Prostate gland (tissue), 2 donors: ENCODE data around the gene CACNA1D. TPM values are rescaled to one million over a fixed set of nuclear protein-coding genes. Genes with fewer than 3 reads are reported as not detected.

ENCODE experiments used
- DNase-seq: peaks from one replicate; pipeline ENCODE4 v3.0.0-alpha.2; 2019; ENCODE audit warnings: low spot score
- H3K27ac ChIP-seq, 2 donors: fragments of 200-600 bp; sonication (generic); 2 replicates each; pipeline ENCODE4 v1.5.1; 2017 to 2019
- H3K27me3 ChIP-seq: fragments of 200-600 bp; sonication (generic); replicated peaks from 2 replicates; pipeline ENCODE4 v1.5.1; 2019; ENCODE audit not compliant: insufficient read depth
- H3K36me3 ChIP-seq, 2 donors: fragments of 200-600 bp; sonication (generic); 1 replicate in 1 of 2; 2 replicates in 1 of 2; pipeline versions ENCODE4 v1.5.1 to v1.8.1; 2017 to 2019
- H3K4me1 ChIP-seq: fragments of 200-600 bp; sonication (generic); replicated peaks from 2 replicates; pipeline ENCODE4 v1.5.1; 2019
- H3K4me3 ChIP-seq, 2 donors: fragments of 200-600 bp; sonication (generic); 2 replicates each; pipeline ENCODE4 v1.5.1; 2017 to 2019
- H3K9me3 ChIP-seq: fragments of 200-600 bp; sonication (generic); 2 replicates; pipeline ENCODE4 v1.5.1; 2017
- POLR2A ChIP-seq: fragments of 450-650 bp; IDR thresholded peaks from one replicate; pipeline ENCODE4 v1.6.1; 2016; ENCODE audit warnings: antibody characterized with exemption, mild to moderate bottlenecking
- POLR2AphosphoS5 ChIP-seq: sonication (generic); formaldehyde crosslinking; IDR thresholded peaks from one replicate; pipeline ENCODE4 v1.6.1; 2017; ENCODE audit warnings: antibody characterized with exemption
- WGBS: methylation state at CpG from one replicate; pipeline ENCODE4 v1.1.5; 2018; 5-methylcytosine and 5-hydroxymethylcytosine counted together
- intact Hi-C: fragments of 100-400 bp; cut with DNase I; formaldehyde crosslinking; loops from one replicate; pipeline ENCODE4 v1.14.2; 2022
- total RNA-seq, 2 donors: library from RNA; depleted of rRNA; stranded (reverse); fragments of >200 nt; gene quantifications; one replicate each; pipeline ENCODE4 v1.1.0, GENCODE V29; 2016
- TF ChIP-seq, protein P1 (sequence below), 4 experiments: fragments of 200-600 bp in 2 of 4; fragments of 450-650 bp in 2 of 4; sonication (generic) in 2 of 4; IDR thresholded peaks; 1 replicate in 3 of 4; 2 replicates in 1 of 4; pipeline ENCODE4 v1.5.1; 2016 to 2019; ENCODE audit warnings: antibody characterized with exemption in 4 of 4, mild to moderate bottlenecking in 2 of 4, moderate library complexity in 2 of 4

The CACNA1D gene
- total RNA-seq, 2 donors from 2014 or later: 15.5 to 45.1 TPM

DNA sequence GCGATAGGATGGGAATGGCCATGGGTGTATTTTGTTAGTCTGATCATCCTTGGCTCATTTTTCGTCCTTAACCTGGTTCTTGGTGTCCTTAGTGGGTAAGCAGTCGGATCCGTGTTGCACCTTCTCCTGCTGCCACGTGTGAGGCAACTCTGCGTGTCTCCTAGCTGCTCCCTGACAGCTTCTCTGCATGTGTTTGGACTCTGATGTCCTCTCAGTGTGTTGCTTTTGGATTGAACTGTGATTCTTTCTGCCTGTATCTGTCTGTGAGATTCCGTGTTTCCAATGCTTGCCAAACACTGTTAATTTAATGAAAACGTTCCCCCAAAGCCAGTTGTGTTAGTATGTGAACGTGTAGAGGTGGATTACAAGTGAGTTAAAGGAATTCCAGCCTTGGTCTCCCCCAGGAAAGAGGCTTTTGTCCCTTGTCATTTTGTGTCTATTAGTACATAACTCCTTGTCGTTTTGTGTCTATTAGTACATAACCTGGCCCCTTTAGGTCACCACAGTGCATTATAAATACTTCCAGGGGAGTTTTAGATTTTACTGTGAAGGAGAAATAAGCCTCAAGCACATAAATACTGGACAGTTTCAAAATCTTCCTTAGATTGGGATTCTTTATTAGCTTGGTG is 179.4 kb downstream of the CACNA1D start:
- intact Hi-C loops: no loop called here
- WGBS: 31% methylated on average over 10 of the region's 10 CpGs
- TF ChIP-seq POLR2A: no peak
- TF ChIP-seq, protein P1, sequence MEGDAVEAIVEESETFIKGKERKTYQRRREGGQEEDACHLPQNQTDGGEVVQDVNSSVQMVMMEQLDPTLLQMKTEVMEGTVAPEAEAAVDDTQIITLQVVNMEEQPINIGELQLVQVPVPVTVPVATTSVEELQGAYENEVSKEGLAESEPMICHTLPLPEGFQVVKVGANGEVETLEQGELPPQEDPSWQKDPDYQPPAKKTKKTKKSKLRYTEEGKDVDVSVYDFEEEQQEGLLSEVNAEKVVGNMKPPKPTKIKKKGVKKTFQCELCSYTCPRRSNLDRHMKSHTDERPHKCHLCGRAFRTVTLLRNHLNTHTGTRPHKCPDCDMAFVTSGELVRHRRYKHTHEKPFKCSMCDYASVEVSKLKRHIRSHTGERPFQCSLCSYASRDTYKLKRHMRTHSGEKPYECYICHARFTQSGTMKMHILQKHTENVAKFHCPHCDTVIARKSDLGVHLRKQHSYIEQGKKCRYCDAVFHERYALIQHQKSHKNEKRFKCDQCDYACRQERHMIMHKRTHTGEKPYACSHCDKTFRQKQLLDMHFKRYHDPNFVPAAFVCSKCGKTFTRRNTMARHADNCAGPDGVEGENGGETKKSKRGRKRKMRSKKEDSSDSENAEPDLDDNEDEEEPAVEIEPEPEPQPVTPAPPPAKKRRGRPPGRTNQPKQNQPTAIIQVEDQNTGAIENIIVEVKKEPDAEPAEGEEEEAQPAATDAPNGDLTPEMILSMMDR (IDR thresholded peaks at IDR 0.05): no peak
- TF ChIP-seq POLR2AphosphoS5: no peak

DNA sequence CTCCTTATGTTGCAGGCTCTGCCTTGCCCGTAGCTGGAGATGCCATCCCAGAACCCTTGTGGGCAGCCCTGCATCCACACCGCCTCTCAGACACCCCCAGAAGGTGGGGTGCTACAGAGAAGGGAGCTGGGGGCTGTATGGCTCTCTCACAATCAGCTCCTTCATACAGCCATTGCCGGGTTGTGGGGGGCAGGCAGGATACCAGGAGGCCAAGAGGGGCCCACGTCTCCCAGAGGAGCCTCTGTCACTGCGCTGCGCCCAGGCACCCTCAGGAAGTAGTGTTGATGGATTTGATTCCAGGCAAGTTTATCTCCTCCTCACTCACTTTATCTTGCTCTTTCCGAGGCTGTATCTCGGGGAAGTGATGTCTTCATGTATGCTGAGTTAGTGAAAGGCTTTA is 180.2 kb downstream of the CACNA1D start:
- intact Hi-C loops: no loop called here
- no peaks in the 10 kb centered on the region for H3K36me3 ChIP-seq
- no peak overlapping the region for H3K4me3 ChIP-seq
- no peaks in the 10 kb centered on the region for H3K9me3 ChIP-seq
- DNase-seq: no peak
- 90% methylated on average over 8 of the region's 8 CpGs for WGBS
- no peaks in the 10 kb centered on the region for H3K27me3 ChIP-seq
- TF ChIP-seq POLR2A (no peak), POLR2AphosphoS5 (no peak)
- TF ChIP-seq, protein P1 (IDR thresholded peaks at IDR 0.05): no peak
- H3K4me1 ChIP-seq: no peaks in the 10 kb centered on the region
- no peak overlapping the region for H3K27ac ChIP-seq

More for the DNA sequence above, 179.4 kb downstream of the CACNA1D start:
- H3K4me1 ChIP-seq: no peaks in the 10 kb centered on the region
- H3K27ac ChIP-seq: no peak overlapping the region
- no peaks in the 10 kb centered on the region for H3K27me3 ChIP-seq
- no peak overlapping the region for H3K4me3 ChIP-seq
- no peaks in the 10 kb centered on the region for H3K36me3 ChIP-seq
- no peak for DNase-seq
- H3K9me3 ChIP-seq: no peaks in the 10 kb centered on the region

DNA sequence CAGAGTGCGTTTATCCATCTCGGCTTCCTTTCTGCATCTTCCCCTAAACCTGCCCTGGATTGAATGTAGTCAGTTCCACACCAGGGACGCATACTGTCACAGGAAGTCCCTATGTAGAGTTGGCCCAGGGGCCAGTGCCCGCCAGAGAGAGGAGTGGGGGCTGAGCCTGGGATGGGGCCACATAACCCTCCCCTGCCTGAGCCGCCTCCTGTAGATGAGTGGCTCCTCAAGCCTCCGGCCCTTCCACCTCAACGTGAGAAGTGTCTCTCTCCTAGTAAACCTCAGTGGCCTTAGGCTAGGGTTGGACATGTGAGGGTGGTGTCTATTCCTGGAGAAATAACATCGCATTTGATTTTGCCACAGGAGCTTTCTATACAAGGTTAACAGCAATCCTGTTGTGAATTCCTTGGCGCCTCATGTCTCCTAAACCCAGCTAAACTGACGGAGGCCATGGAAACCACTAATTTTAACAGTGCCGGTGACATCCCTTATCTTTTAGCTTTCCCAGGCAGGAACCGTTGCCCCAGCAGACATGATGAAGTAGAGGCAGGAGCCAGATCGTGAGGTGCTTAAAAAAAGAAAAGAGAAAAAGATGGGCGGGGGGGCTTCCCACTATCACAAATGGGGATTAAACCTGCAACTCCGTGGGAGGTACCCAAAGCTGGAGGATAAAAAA is 180.7 kb downstream of the CACNA1D start:
- TF ChIP-seq POLR2A (no peak), POLR2AphosphoS5 (no peak)
- TF ChIP-seq, protein P1 (IDR thresholded peaks at IDR 0.05): no peak
- DNase-seq: no peak
- H3K36me3 ChIP-seq: no peaks in the 10 kb centered on the region
- no peaks in the 10 kb centered on the region for H3K9me3 ChIP-seq
- H3K4me1 ChIP-seq: no peaks in the 10 kb centered on the region
- H3K4me3 ChIP-seq: no peak overlapping the region
- no peak overlapping the region for H3K27ac ChIP-seq
- 96% methylated on average over 15 of the region's 15 CpGs for WGBS
- intact Hi-C loops: no loop called here
- no peaks in the 10 kb centered on the region for H3K27me3 ChIP-seq

DNA sequence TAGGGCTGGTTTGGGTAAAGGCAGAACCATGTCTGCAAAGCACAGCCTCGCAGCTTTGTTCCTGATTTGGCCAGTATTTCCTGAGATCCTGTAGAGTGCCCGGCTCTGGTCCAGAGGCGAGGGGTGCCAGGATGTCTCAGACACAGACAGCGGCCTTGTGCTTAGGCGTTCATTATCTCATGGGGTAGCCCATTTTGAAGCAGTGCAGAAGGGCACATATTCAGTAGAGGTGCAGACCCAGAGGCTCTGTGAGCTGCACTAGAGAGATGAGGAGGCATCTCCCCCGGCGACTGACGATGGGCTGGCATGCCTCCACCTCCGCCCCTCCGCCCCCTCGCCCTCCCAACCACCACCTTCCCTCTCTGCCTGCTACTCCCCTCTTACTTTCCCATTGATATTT is 181.5 kb downstream of the CACNA1D start:
- Histone ChIP-seq H3K4me1 (no peaks in the 10 kb centered on the region), H3K27me3 (no peaks in the 10 kb centered on the region), H3K4me3 (no peak overlapping the region), H3K27ac (no peak overlapping the region), H3K36me3 (no peaks in the 10 kb centered on the region), H3K9me3 (no peaks in the 10 kb centered on the region)
- no peak for TF ChIP-seq POLR2AphosphoS5
- TF ChIP-seq, protein P1 (IDR thresholded peaks at IDR 0.05): no peak
- TF ChIP-seq POLR2A: no peak
- intact Hi-C loops: no loop called here
- WGBS: 87% methylated on average over 11 of the region's 11 CpGs
- DNase-seq: no peak

DNA sequence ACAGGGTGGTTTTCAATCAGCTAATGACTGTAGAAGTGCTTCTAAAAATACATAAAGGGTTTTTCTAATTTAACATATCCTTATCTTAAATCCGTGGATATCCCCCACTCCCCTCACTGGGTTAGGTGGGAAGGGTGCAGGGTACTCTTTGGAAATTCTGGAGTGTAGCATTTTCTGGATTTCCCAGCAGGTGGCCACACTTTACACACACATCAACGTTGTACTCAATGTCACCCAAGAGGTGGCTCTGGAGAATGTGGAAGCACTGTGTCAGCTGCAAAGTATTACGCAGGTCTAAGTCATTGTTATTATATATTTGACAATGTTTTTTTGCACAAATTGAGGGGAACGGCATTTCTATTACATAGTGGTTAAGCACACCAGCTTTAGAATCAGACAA is 183.0 kb downstream of the CACNA1D start:
- DNase-seq: no peak
- Histone ChIP-seq H3K4me3 (no peak overlapping the region), H3K36me3 (no peaks in the 10 kb centered on the region), H3K4me1 (no peaks in the 10 kb centered on the region), H3K9me3 (no peaks in the 10 kb centered on the region), H3K27ac (no peak overlapping the region), H3K27me3 (no peaks in the 10 kb centered on the region)
- 64% methylated on average over 4 of the region's 4 CpGs for WGBS
- TF ChIP-seq POLR2AphosphoS5: no peak
- TF ChIP-seq, protein P1 (IDR thresholded peaks at IDR 0.05): peak in 1 of 4 experiments; percentile 31
- intact Hi-C loops: no loop called here
